IMR-90 (cell line): ENCODE data around the gene CRYBA1. TPM values are rescaled to one million over a fixed set of nuclear protein-coding genes. Genes with fewer than 3 reads are reported as not detected.

Source experiments
- polyA plus RNA-seq, 3 experiments: library from polyadenylated mRNA; depleted of rRNA; stranded (reverse); fragments of >200 nt; gene quantifications; 2 replicates each; pipeline ENCODE4 v1.2.3, GENCODE V29; 2012; ENCODE audit warnings: low replicate concordance in 1 of 3
- total RNA-seq: library from RNA; depleted of rRNA; stranded (reverse); fragments of >200 nt; gene quantifications from 2 replicates; pipeline ENCODE4 v1.2.3, GENCODE V29; 2012
- TF ChIP-seq, protein P1 (sequence below): fragments of 150-350 bp; IDR thresholded peaks from 2 replicates; pipeline ENCODE4 v1.6.1; 2016; ENCODE audit warnings: low read depth, mild to moderate bottlenecking, low read length, moderate library complexity, borderline replicate concordance

The CRYBA1 gene
- total and polyA plus RNA-seq, 2 of the 4 experiments (the other 2 are of a cell fraction): not detected

DNA sequence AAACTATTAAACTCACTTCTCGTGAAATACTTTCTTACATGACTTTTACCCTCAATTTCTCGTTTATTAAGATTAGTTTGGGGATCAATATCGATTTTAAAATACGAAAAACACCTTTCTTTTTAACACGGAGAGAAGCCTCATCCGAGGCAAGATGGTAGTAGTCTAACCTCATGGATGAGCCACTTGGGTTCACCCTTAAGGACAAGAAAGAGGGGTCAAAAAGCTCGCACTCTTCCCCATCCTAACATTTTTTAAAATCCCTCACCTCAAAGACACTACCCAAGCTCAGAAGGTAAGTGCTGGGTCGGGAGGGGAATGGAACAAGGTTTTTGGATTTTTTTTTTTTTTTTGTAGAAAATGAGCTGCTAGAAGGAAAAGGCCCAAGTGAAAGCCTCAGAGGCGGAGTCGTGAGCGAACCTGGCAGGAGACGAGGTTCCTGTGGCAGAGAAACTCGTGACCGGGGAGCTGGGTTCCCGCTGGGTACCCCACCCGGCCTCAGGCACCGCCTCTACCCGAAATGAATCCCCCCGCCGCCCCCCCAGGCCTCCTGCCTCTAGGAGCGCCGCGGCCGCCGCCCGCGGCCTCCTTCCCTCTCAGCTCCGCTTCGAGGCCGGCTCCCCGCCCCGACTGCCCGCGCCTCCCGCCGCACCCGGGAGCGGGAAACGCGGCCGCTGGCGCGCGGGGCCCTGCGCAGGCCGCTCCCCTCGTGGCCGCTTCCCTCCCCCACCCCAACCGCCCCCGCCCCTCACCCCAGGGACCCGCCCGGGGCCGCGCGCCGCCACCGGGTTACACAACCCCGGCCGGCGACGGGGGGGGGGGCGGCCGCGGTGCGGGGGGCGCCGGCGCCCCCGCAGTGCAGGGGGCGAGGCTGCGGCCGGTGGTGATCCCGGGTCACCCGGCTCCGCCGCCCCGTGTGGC lies 45.7 kb downstream of the CRYBA1 start (continued):
- TF ChIP-seq, protein P1, sequence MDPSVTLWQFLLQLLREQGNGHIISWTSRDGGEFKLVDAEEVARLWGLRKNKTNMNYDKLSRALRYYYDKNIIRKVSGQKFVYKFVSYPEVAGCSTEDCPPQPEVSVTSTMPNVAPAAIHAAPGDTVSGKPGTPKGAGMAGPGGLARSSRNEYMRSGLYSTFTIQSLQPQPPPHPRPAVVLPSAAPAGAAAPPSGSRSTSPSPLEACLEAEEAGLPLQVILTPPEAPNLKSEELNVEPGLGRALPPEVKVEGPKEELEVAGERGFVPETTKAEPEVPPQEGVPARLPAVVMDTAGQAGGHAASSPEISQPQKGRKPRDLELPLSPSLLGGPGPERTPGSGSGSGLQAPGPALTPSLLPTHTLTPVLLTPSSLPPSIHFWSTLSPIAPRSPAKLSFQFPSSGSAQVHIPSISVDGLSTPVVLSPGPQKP: no peak
